ENCODE results near the gene CXCL16. TPM values are rescaled to one million over a fixed set of nuclear protein-coding genes. Genes with fewer than 3 reads are reported as not detected.

The CXCL16 gene
- total RNA-seq, 1 experiment from 2014 or later: 4.5 TPM

DNA sequence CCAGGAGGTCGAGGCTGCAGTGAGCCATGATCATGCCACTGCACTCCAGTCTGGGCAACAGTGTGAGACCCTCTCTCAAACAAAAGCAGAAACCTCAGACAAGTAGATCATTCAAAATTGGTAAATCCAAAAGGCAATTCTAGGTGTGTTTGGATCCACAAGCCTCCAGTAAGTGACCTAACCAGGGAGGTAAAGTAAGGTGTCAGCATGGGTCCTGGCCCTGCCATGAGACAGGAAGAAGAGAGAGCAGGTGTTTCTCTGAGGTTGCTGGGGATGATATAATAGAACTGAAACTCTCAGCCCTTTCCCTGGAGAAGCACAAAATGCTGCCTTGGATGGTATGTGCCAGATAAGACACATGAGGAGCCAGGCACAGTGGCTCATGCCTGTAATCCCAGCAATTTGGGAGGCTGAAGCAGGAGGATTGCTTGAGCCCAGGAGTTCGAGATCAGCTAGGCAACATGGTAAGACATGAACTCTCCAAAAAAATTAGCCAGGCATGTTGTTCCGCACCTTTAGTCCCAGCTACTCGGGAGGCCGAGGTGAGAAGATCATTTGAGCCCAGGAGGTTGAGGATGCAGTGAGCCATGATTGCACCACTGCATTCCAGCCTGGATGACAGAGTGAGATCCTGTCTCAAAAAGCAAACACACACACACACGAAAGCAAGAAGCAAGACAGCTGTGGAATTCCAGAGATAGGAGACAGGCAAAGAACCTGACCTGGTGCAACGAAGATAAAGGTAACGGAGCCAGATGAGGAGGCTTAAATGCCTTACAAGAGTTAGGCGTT, 38.4 kb upstream of the CXCL16 start:
- no CpG with 5 or more reads among the region's 9 CpGs for WGBS (ENCODE audit: extremely low coverage, insufficient read length, low lambda C conversion rate)
- H3K27ac ChIP-seq (ENCODE audit: insufficient read length, low read depth, low read length): no peak overlapping the region
- H4K20me1 ChIP-seq (ENCODE audit: control insufficient read depth, insufficient read depth, insufficient read length): no peaks in the 10 kb centered on the region
- H3K9me3 ChIP-seq (ENCODE audit: control insufficient read depth, low read depth, low read length): no peaks in the 10 kb centered on the region
- no peak overlapping the region for H4K8ac ChIP-seq (replicated peaks; ENCODE audit: insufficient read length, low read depth, low read length)
- Mint-ChIP-seq H3K27ac (no peak overlapping the region), H3K4me3 (no peak overlapping the region), H3K27me3 (ENCODE audit: low read depth) (peaks cover 52% of the 10 kb centered on the region), H3K36me3 (ENCODE audit: insufficient read depth in 1 of 3, low read depth in 3 of 3) (no peaks in the 10 kb centered on the region), H3K4me1 (peaks cover 2 to 3% of the 10 kb centered on the region in 2 experiments; a peak in 1 of 4 replicates), H3K9me3 (no peaks in the 10 kb centered on the region)
- H3K4me1 ChIP-seq (ENCODE audit: insufficient read depth, low read length): no peaks in the 10 kb centered on the region
- H3K27me3 ChIP-seq (ENCODE audit: insufficient read depth, low read length): no peaks in the 10 kb centered on the region; the same call in 1 of the 2 replicates
- H2BK15ac ChIP-seq (ENCODE audit: low read depth, low read length): no peak overlapping the region
- H3K14ac ChIP-seq (ENCODE audit: insufficient read depth, low read length): no peak overlapping the region; the same call in 1 of the 2 replicates
- H3K4me2 ChIP-seq (ENCODE audit: insufficient read depth, insufficient read length, low read length): no peak overlapping the region
- no peak overlapping the region for H2BK5ac ChIP-seq (ENCODE audit: insufficient read length, low read length)
- no peak overlapping the region for H2BK20ac ChIP-seq (ENCODE audit: low read depth, low read length, poor library complexity, severe bottlenecking)
- H3K23ac ChIP-seq (ENCODE audit: insufficient read length, low read depth, low read length): no peak overlapping the region
- no peak overlapping the region for H3K18ac ChIP-seq (ENCODE audit: insufficient read length, low read depth, low read length)
- no peak for DNase-seq
- no peak overlapping the region for H2AK5ac ChIP-seq (ENCODE audit: insufficient read length, low read length)
- no peak overlapping the region for H3K56ac ChIP-seq (ENCODE audit: insufficient read length, low read depth, low read length)
- no peaks in the 10 kb centered on the region for H3K79me2 ChIP-seq (ENCODE audit: insufficient read depth, low read length)
- no peak overlapping the region for H2BK12ac ChIP-seq (ENCODE audit: insufficient read length, low read depth, low read length)
- TF ChIP-seq, protein P1, sequence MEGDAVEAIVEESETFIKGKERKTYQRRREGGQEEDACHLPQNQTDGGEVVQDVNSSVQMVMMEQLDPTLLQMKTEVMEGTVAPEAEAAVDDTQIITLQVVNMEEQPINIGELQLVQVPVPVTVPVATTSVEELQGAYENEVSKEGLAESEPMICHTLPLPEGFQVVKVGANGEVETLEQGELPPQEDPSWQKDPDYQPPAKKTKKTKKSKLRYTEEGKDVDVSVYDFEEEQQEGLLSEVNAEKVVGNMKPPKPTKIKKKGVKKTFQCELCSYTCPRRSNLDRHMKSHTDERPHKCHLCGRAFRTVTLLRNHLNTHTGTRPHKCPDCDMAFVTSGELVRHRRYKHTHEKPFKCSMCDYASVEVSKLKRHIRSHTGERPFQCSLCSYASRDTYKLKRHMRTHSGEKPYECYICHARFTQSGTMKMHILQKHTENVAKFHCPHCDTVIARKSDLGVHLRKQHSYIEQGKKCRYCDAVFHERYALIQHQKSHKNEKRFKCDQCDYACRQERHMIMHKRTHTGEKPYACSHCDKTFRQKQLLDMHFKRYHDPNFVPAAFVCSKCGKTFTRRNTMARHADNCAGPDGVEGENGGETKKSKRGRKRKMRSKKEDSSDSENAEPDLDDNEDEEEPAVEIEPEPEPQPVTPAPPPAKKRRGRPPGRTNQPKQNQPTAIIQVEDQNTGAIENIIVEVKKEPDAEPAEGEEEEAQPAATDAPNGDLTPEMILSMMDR (conservative IDR thresholded peaks at IDR 0.05): no peak
- no peak overlapping the region for H3T11ph ChIP-seq (ENCODE audit: low read length)
- no peak overlapping the region for H3K4ac ChIP-seq (ENCODE audit: low read depth, low read length)
- H3K9ac ChIP-seq (ENCODE audit: extremely low read depth, insufficient read length, low read length): no peak overlapping the region
- H3K79me1 ChIP-seq (ENCODE audit: insufficient read depth, low read depth, low read length, poor library complexity, severe bottlenecking): no peaks in the 10 kb centered on the region
- H3K23me2 ChIP-seq (ENCODE audit: insufficient read length, low read depth, low read length, poor library complexity, severe bottlenecking): no peaks in the 10 kb centered on the region
- no peak overlapping the region for H2AFZ ChIP-seq (ENCODE audit: low read length)
- H2BK120ac ChIP-seq (ENCODE audit: low read depth, low read length, poor library complexity, severe bottlenecking): no peak overlapping the region
- no peak overlapping the region for H4K5ac ChIP-seq (ENCODE audit: insufficient read length, low read depth, low read length)
- no peak overlapping the region for H4K91ac ChIP-seq (ENCODE audit: insufficient read length, low read depth, low read length)

All from H9 (cell line).